CD4-positive, alpha-beta T cell treated with Interleukin-4 for 4 hours (primary cell): ENCODE measurements around the gene SCYL3.
A peak's percentile ranks its signal among the peaks of the same experiment; 100 is the strongest.
"Not testable (repeated sequence)": the region's sequence is repeated elsewhere in the genome, so short reads cannot be mapped to it uniquely, and the experiment has no call there.

ENCODE experiments used
- DNase-seq: peaks from one replicate; pipeline ENCODE4 v3.0.0-alpha.2; 2020

Gene SCYL3

DNA sequence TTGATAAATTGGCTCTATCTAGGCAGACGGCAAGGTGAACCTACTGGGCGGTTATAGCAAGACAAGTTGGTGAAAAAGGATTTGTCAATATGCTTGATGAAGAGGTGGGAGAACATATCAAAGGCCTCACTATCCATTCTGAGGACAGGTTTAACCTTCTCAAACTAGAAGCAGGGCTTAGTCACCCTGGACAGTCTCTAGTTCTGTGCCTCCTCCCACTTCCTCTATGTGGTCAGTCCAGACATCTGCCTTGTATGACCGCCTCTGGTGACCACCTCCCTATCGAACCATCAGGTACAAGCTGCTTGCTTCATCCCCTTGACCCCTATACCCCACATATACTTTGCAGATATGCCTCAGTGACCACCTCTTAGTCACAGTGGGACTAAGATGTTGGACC, 2.3 kb upstream of the SCYL3 start:
- DNase-seq: no peak

DNA sequence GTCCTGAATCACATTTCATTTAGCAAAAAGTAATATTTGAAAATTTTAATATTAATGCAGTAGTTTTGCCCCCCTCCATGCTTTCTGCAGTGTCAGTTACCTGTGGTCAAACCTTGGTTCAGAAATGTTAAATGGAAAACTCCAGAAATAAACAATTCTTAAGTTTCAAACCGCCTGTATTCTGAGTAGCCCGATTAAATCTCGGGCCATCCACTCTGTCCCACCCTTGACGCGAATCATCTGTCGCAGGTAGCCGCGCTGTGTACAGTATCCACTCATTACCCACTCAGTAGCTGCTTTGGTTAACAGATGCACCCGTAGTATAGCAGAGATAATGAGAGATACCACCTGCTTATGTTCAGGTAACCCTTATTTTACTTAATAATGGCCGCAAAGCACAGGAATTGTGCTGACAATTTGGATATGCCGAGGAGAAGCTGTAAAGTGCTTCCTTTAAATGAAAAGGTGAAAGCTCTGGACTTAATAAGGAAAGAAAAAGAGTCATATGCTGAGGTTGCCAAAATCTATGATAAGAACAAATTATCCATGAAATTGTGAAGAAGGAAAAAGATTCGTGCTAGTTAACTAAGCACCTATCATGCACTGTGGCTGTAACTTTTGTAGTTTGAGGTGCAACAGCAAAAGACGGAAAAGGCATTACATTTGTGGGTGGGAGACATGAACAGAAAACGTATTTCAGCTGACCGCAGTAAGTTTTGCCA, 889 bp upstream of the SCYL3 start:
- no peak for DNase-seq

DNA sequence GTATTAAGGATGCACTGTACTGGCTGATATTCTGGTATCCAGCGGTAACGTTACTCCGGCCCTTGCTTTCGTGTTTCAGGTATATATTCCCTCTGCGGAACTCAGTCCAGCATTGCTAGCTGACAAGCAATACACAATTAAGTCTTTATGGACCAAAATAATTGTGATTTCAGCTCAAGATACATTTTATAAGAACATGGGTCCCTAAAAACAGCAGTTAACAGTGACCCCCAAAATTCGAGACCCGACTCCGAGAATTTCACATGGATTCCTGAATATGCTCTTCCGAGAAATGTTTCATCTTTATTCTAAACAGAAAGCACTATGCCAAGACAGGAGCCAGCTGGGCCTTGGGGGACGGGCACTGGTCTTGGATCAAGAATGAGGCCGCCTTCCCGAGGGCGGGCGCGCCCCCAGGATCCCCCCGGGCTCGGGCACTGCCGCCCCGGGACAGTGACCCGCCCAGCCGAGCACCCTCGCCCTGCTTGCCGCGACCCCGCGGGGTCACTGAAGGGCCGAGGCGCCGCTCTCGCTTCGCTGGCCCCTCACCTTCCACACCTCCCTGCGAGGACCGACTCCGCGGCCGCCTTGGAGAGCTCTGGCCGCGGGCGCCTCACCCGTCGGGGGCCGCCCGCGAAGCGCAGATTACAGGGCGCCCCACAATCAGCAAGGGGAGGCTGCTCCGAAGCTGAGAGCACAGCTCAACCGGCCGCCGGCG, 610 bp downstream of the SCYL3 start:
- DNase-seq: no peak

DNA sequence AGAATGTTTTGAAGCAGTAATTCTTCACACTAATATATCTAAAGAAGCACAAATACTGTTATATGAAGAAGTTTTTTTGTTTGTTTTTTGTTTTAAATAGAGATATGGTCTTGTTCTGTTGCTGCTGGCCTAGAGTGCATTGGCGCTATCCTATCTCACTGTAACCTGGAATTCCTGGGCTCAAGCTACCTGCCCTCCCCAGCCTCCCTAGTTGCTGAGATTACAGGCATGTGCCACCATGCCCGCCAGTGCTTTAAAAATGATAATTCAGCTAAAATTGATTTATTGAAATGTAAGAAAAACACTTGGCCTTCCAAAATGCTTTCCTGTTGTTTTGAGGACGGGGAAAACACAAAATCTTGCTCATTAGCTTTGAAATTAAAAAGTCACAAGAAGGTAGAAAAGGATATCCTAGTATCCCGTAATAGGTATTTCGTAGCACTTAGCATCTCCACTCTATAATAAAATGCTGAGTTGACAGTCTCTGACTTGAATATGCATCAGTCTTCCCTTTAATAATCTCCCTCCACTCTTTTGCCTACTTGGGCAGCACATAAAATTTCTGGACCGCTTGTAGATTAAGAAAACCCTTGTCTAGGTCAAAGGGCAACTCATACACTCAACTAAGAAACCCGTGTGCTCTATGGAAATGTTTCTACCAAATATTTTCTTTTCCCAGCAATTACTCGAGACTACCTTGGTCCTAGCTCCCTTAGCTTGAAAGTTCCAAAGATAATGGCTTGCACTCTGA, 1.3 kb downstream of the SCYL3 start:
- DNase-seq: no peak

DNA sequence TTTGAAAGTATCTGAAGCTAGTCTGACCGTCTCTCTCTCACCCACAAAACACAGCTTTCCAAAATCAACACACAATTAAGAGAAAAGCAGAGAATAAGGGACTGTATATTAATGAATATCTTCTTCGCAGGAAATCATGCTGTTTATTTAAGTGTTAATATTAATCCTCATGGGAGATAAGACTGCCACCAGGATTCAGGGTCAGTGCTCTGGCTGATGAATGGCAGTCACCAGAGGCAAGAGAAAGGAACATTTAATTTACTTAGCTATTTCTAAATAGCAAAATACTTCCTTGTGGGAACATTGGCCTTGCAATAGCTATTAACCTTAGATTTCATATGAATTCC, 2.2 kb downstream of the SCYL3 start:
- DNase-seq: no peak

DNA sequence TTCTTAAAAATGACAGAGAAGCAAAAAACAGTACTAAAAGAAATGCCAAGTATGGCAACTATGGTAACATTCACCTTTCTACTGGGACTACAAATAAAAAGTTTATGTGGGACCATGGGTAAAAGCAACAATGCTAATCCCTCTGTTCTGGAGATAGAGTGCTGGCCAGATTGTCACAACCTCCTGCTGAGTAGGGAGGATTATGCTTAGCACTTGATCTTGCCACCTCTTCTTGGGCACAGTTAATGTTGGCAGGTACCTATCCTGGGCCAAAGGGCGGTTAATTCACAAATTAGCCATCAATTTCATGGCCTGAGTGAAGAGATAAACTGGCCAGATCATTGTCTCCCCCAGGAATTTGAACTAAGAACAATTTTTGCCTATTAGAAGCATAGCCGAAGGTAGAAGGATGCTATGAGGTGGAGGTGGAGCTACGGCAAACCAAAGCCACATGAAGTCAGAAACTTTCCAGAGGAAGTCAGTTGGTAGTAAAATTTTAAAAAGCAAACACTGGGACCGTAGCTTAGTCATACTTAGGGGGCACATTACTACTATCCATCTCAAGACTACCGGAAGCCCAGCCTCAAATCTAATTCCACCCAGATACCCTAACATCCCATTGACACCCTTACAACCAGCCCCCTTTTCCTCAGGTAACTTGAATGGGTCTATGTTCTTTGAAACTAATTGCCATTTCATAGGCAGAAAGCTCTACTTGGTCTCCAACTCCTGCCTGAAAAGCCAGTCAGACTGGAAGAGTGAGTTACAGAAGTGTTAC, 2.7 kb downstream of the SCYL3 start:
- peak; percentile 73 for DNase-seq

DNA sequence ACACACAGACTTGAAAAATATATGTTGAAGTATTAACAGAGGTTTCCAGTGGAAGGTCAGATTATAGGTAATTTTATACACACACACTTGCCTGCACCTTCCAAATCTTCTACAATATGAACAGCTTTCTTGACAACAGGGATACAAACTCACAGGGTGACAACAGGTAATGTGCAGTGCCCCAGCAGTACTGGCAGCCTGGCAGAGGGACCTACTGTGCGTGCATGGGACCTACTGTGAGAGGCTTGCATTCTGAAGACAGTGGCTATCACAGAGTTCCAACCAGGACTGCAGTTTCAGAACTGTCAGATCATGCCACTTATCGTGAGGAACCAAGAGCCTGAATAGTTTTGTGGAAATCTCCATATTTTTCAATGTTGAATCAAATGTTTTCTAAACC, 3.8 kb downstream of the SCYL3 start:
- no peak for DNase-seq

GRCh38 chr1:169886931-169887330, 6.8 kb downstream of the SCYL3 start:
- DNase-seq: no peak

DNA sequence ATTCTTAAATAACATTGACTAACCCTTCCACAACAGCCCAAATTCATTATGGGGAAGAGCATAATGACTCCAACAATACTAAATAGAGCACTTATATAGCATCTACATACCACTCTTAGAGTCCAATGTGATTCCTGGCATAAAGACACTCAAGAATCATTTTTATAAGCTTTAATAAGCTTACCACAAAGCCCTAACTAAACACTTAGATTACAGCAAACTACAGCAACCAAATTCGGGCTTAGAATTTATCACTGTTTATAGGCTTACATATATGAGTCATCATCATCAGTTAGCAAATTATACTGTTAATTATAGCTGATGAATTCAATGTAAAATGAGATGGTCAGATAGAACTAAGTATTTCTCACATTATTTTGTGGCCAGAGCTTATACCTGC, 7.3 kb downstream of the SCYL3 start:
- DNase-seq: no peak

DNA sequence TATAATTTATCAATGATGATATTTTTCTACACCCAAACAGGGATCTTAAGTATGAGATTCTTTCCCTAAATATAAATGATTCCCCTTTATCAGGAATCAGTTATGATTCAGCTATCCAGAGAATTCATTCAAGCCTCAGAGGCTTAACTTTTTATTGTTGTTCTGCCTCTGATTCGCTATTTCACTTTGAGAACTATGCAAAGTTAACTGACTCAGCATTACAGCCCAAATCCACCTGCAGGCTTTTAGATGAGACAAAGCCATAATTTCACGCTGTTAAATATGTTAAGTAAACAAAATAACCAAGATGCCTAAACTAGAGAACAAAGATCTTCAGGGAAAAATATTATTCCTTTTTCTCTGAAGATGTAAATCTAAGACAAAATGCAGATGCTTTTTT, 8.5 kb downstream of the SCYL3 start:
- no peak for DNase-seq

DNA sequence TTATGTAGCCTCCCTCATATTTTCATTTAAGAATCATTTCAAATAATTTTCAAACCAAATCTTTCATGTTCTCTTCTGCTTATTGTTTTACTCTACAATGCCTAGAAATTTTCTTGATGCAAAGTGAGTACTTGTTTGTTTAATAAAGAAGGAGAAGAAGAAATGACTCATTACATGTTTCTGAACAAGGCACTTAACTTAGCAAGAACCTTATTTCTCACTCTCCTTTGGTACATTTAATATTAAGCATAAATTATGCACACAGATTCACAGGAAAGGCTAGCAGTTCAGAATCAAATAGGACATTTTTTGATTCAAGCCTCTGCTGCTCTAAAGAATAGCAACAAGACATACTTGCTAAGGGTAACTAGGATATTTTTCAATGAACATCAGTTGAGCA, 9.1 kb downstream of the SCYL3 start:
- no peak for DNase-seq

- no peak for DNase-seq
Measured at GRCh38 chr1:169882039-169882511, 11.6 kb downstream of the SCYL3 start.

DNA sequence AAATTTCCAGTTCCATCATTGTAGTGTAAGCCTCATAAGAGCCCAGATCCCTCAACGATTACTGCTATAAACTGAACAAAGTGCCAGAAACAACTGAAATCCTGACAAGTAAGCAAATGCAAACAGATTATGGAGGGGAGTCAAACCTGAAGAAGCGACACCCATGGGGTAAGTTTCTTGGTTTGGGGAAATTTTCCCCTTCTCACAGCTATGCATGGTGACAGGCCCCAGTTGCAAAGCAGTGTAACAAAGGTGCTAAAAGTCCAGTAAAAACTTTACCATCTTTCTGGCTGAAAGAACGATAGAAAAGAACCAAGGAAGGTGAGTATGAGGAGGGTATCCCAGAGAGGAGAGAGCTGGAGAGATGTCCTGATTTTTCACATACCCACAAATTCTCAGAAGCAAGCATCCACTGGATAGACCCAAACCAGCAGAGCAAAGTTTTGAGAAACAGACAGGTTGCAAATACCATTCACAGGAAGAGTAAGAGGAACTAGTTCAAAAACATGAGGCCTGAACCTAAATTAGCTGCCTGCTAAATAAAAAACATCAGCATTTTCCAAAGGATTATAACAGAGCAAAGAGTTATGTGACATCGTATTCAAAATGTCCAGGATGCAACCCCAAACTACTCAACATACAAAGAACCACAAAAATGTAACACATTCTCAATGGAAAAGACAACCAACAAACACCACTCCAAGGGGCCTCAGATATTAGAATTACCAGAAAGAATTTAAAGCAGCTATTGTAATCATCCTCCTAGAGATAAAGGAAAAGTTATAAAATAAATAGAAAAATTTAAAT, 14.5 kb downstream of the SCYL3 start:
- no peak for DNase-seq

GRCh38 chr1:169878498-169878897, 15.2 kb downstream of the SCYL3 start:
- DNase-seq: no peak

- DNase-seq: no peak
Measured at GRCh38 chr1:169877800-169878491, 15.8 kb downstream of the SCYL3 start.

DNA sequence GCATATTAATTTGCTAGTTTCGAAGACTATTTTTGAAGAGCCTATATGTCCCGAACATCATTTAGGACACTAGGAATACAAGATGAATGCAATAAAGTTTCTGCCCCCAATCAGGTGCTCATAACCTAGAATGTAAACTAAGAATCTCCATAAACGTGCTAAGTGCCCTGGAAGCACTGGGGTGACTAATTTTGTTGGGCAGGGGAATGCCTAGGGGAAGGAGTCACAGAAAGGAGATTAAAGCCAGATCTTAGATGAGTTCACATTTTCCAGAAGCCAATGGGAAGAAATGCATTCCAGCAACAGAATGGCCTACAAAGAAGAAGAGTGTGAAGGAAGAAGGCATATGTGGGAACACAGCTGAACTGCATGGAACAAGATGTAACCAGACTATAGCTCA, 19.5 kb downstream of the SCYL3 start:
- DNase-seq: no peak

DNA sequence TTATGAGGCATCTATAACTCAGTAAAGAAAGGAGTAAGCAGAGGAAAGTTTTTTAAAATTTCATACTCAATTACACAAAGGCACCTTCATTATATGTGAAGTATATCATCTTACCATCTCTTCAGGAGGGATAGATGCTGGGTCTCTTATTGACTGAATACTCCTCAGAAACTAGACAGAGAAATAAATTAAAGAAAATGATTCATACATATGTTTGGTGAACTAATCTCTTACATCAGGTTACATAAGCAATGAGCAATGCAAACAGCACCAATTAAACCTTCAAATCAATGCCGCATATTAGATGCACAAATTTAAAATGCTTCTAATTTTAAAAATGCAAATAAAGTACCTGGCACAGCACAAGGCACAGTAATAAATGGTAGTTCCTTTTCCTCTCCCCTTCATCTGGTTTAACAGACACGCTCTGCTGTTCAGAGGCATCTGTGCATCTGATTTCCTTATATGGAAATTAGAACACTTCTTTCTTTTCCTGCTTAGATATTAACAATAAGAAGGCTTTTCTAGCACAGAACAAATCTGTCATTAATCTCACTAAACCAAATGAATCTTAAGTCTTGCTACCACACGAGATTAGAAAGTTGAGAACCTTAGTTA, 20.0 kb downstream of the SCYL3 start:
- no peak for DNase-seq

- no peak for DNase-seq
Measured at GRCh38 chr1:169872906-169873305, 20.8 kb downstream of the SCYL3 start.

- not testable (repeated sequence) for DNase-seq
Measured at GRCh38 chr1:169871988-169872387, 21.7 kb downstream of the SCYL3 start.

DNA sequence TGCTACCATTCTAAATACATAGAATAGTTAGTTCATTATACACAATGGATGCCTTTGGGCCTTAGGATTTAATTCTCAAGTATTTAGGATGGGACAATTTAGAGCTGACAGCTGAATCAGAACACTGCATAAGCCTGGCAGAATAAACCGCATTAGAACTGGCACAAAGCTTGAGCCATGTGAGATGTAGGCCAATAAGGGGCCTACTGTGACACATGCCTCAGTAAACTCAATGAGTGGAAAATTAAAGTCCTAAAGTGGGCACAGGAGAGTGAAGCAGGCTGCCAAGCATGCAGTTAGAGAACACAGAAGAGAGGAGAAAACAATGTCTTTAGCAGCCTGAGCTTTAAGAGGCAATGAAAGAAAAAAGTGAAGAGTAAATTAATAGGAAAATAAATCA, 24.3 kb downstream of the SCYL3 start:
- no peak for DNase-seq

DNA sequence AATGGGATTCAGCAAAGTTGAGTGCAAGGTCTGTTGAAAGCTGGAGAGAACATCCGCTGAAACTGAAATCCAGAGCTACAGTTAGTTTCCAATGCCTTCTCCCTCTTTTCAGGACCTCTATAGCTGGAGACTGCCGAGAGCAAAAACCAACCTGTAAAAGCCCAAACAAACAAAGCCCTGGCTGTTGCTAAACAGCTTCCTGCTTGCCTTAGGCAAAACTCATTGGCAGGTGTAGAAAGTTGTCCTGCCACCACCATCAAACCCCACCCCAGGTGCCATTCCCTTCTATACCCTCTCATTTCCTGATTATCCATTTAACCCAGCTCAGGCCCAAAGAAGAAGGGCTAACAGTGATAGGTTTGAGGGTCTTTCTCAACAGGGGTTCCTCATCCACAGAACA, 24.7 kb downstream of the SCYL3 start:
- no peak for DNase-seq
